Measurements from ENCODE around the gene CTDSP1.

The CTDSP1 gene

GRCh38 chr2:218400930-218401881, 1.5 kb downstream of the CTDSP1 start:
- no peak for TF ChIP-seq CTCF (IDR thresholded peaks at IDR 0.05; ENCODE audit: extremely low read depth, missing control alignments)
- DNase-seq (ENCODE audit: low spot score), result no peak

GRCh38 chr2:218401890-218402289, 2.2 kb downstream of the CTDSP1 start:
- no peak for DNase-seq (ENCODE audit: low spot score)
- no peak for TF ChIP-seq CTCF (IDR thresholded peaks at IDR 0.05; ENCODE audit: extremely low read depth, missing control alignments)

- no peak for TF ChIP-seq CTCF (IDR thresholded peaks at IDR 0.05; ENCODE audit: extremely low read depth, missing control alignments)
- DNase-seq (ENCODE audit: low spot score), result no peak
Observed at GRCh38 chr2:218402491-218402901, 2.8 kb downstream of the CTDSP1 start.

- TF ChIP-seq CTCF (IDR thresholded peaks at IDR 0.05; ENCODE audit: extremely low read depth, missing control alignments), result no peak
- no peak for DNase-seq (ENCODE audit: low spot score)
Observed at GRCh38 chr2:218402911-218403411, 3.3 kb downstream of the CTDSP1 start.

- no peak for DNase-seq (ENCODE audit: low spot score)
- TF ChIP-seq CTCF (IDR thresholded peaks at IDR 0.05; ENCODE audit: extremely low read depth, missing control alignments), result no peak
Observed at GRCh38 chr2:218403810-218404209, 4.1 kb downstream of the CTDSP1 start.

GRCh38 chr2:218404351-218405085, 4.8 kb downstream of the CTDSP1 start:
- DNase-seq (ENCODE audit: low spot score), result no peak
- TF ChIP-seq CTCF (IDR thresholded peaks at IDR 0.05; ENCODE audit: extremely low read depth, missing control alignments), result no peak
